Parathyroid adenoma (tissue), 2 donors: Measurements from ENCODE around the gene GPR89B.
"Not testable (repeated sequence)": the region's sequence is repeated elsewhere in the genome, so short reads cannot be mapped to it uniquely, and the experiment has no call there.

Source experiments
- H2AFZ ChIP-seq: fragments of 300-600 bp; sonication (generic); one replicate; pipeline ENCODE4 v1.7.0; 2017; ENCODE audit warnings: antibody characterized with exemption, mild to moderate bottlenecking
- H3K27ac ChIP-seq: fragments of 300-600 bp; sonication (generic); one replicate; pipeline ENCODE4 v1.7.0; 2017
- H3K27me3 ChIP-seq: fragments of 300-600 bp; sonication (generic); one replicate; pipeline ENCODE4 v1.7.0; 2017; ENCODE audit warnings: low read length; ENCODE audit not compliant: control insufficient read depth, insufficient read depth
- H3K36me3 ChIP-seq: fragments of 300-600 bp; sonication (generic); one replicate; pipeline ENCODE4 v1.7.0; 2017; ENCODE audit warnings: low read length; ENCODE audit not compliant: control insufficient read depth, insufficient read depth
- H3K4me1 ChIP-seq: fragments of 300-600 bp; sonication (generic); one replicate; pipeline ENCODE4 v1.7.0; 2017; ENCODE audit warnings: control low read depth
- H3K4me2 ChIP-seq: fragments of 300-600 bp; sonication (generic); one replicate; pipeline ENCODE4 v1.7.0; 2017; ENCODE audit warnings: low read length
- H3K4me3 ChIP-seq: fragments of 300-600 bp; sonication (generic); one replicate; pipeline ENCODE4 v1.7.0; 2017; ENCODE audit warnings: low read depth, low read length
- H3K79me2 ChIP-seq: fragments of 300-600 bp; sonication (generic); one replicate; pipeline ENCODE4 v1.7.0; 2017; ENCODE audit warnings: control low read depth
- H3K9ac ChIP-seq: fragments of 300-600 bp; sonication (generic); one replicate; pipeline ENCODE4 v1.7.0; 2017; ENCODE audit warnings: mild to moderate bottlenecking
- H3K9me3 ChIP-seq: fragments of 300-600 bp; sonication (generic); one replicate; pipeline ENCODE4 v1.7.0; 2017; ENCODE audit warnings: low read length; ENCODE audit not compliant: control insufficient read depth
- CTCF ChIP-seq: fragments of 300-600 bp; sonication (generic); IDR thresholded peaks from one replicate; pipeline ENCODE4 v1.7.0; 2017; ENCODE audit warnings: antibody characterized with exemption, mild to moderate bottlenecking
- donor health status: primary hyperparathyroidism.

The GPR89B gene

GRCh38 chr1:147996088-147996487 lies 67.9 kb downstream of the GPR89B start:
- H3K9me3 ChIP-seq, H3K4me2 ChIP-seq, H3K36me3 ChIP-seq, H3K79me2 ChIP-seq, H3K27me3 ChIP-seq, H3K4me3 ChIP-seq, H3K9ac ChIP-seq, H3K27ac ChIP-seq, H3K4me1 ChIP-seq, H2AFZ ChIP-seq: not testable (repeated sequence)

GRCh38 chr1:148007724-148008123 lies 79.5 kb downstream of the GPR89B start:
- H3K4me2 ChIP-seq, H3K79me2 ChIP-seq, H3K36me3 ChIP-seq, H3K4me3 ChIP-seq, H3K27me3 ChIP-seq, H3K4me1 ChIP-seq, H3K9ac ChIP-seq, H3K27ac ChIP-seq, H3K9me3 ChIP-seq, H2AFZ ChIP-seq: not testable (repeated sequence)

- no peaks in the 10 kb centered on the region for H3K36me3 ChIP-seq
- H3K27me3 ChIP-seq: no peaks in the 10 kb centered on the region
- H3K27ac ChIP-seq: no peak overlapping the region
- TF ChIP-seq CTCF: no peak
- H3K9me3 ChIP-seq: no peaks in the 10 kb centered on the region
- no peaks in the 10 kb centered on the region for H3K79me2 ChIP-seq
- H3K9ac ChIP-seq: no peak overlapping the region
- no peak overlapping the region for H2AFZ ChIP-seq
- no peak overlapping the region for H3K4me2 ChIP-seq
- H3K4me3 ChIP-seq: no peak overlapping the region
- H3K4me1 ChIP-seq: no peaks in the 10 kb centered on the region
Observed at GRCh38 chr1:148010527-148010926, 82.3 kb downstream of the GPR89B start.

- not testable (repeated sequence) for H3K4me2 ChIP-seq, H3K27me3 ChIP-seq, H3K4me3 ChIP-seq, H3K36me3 ChIP-seq, H3K79me2 ChIP-seq, H3K9ac ChIP-seq, H3K9me3 ChIP-seq, H3K27ac ChIP-seq, H2AFZ ChIP-seq, H3K4me1 ChIP-seq
Observed at GRCh38 chr1:148013177-148014144, 85.2 kb downstream of the GPR89B start.

- H3K4me3 ChIP-seq, H2AFZ ChIP-seq, H3K36me3 ChIP-seq, H3K9ac ChIP-seq, H3K79me2 ChIP-seq, H3K9me3 ChIP-seq, H3K27ac ChIP-seq, H3K4me1 ChIP-seq, H3K27me3 ChIP-seq: not testable (repeated sequence)
- H3K4me2 ChIP-seq: peak overlapping the region; percentile 26
Observed at GRCh38 chr1:148014289-148015200, 86.3 kb downstream of the GPR89B start.

GRCh38 chr1:148024918-148025317 lies 96.7 kb downstream of the GPR89B start:
- H3K27ac ChIP-seq, H3K27me3 ChIP-seq, H3K4me2 ChIP-seq, H3K4me1 ChIP-seq, H3K79me2 ChIP-seq, H3K9ac ChIP-seq, H3K36me3 ChIP-seq, H3K9me3 ChIP-seq, H3K4me3 ChIP-seq, H2AFZ ChIP-seq: not testable (repeated sequence)

GRCh38 chr1:148027004-148027403 lies 98.8 kb downstream of the GPR89B start:
- not testable (repeated sequence) for H3K9me3 ChIP-seq, H3K36me3 ChIP-seq, H3K4me3 ChIP-seq, H3K4me2 ChIP-seq, H3K27ac ChIP-seq, H3K4me1 ChIP-seq, H3K9ac ChIP-seq, H2AFZ ChIP-seq, H3K79me2 ChIP-seq, H3K27me3 ChIP-seq

GRCh38 chr1:148032247-148032646 lies 104.0 kb downstream of the GPR89B start:
- H3K27me3 ChIP-seq, H3K79me2 ChIP-seq, H3K4me1 ChIP-seq, H3K36me3 ChIP-seq, H3K4me3 ChIP-seq, H2AFZ ChIP-seq, H3K4me2 ChIP-seq, H3K27ac ChIP-seq, H3K9me3 ChIP-seq, H3K9ac ChIP-seq: not testable (repeated sequence)

- H2AFZ ChIP-seq, H3K36me3 ChIP-seq, H3K79me2 ChIP-seq, H3K9me3 ChIP-seq, H3K4me2 ChIP-seq, H3K9ac ChIP-seq, H3K4me1 ChIP-seq, H3K27ac ChIP-seq, H3K4me3 ChIP-seq, H3K27me3 ChIP-seq: not testable (repeated sequence)
Observed at GRCh38 chr1:148032690-148033089, 104.5 kb downstream of the GPR89B start.

- not testable (repeated sequence) for H3K4me2 ChIP-seq, H3K4me1 ChIP-seq, H3K27me3 ChIP-seq, H2AFZ ChIP-seq, H3K4me3 ChIP-seq, H3K9ac ChIP-seq, H3K27ac ChIP-seq, H3K36me3 ChIP-seq, H3K79me2 ChIP-seq, H3K9me3 ChIP-seq
Observed at GRCh38 chr1:148033147-148033546, 104.9 kb downstream of the GPR89B start.
